Parathyroid adenoma (tissue), 2 donors: ENCODE measurements around the gene ACYP2.

Experiments used
- H2AFZ ChIP-seq: fragments of 300-600 bp; sonication (generic); one replicate; pipeline ENCODE4 v1.7.0; 2017; ENCODE audit warnings: antibody characterized with exemption, mild to moderate bottlenecking
- H3K27ac ChIP-seq: fragments of 300-600 bp; sonication (generic); one replicate; pipeline ENCODE4 v1.7.0; 2017
- H3K27me3 ChIP-seq: fragments of 300-600 bp; sonication (generic); one replicate; pipeline ENCODE4 v1.7.0; 2017; ENCODE audit warnings: low read length; ENCODE audit not compliant: control insufficient read depth, insufficient read depth
- H3K36me3 ChIP-seq: fragments of 300-600 bp; sonication (generic); one replicate; pipeline ENCODE4 v1.7.0; 2017; ENCODE audit warnings: low read length; ENCODE audit not compliant: control insufficient read depth, insufficient read depth
- H3K4me1 ChIP-seq: fragments of 300-600 bp; sonication (generic); one replicate; pipeline ENCODE4 v1.7.0; 2017; ENCODE audit warnings: control low read depth
- H3K4me2 ChIP-seq: fragments of 300-600 bp; sonication (generic); one replicate; pipeline ENCODE4 v1.7.0; 2017; ENCODE audit warnings: low read length
- H3K4me3 ChIP-seq: fragments of 300-600 bp; sonication (generic); one replicate; pipeline ENCODE4 v1.7.0; 2017; ENCODE audit warnings: low read depth, low read length
- H3K79me2 ChIP-seq: fragments of 300-600 bp; sonication (generic); one replicate; pipeline ENCODE4 v1.7.0; 2017; ENCODE audit warnings: control low read depth
- H3K9ac ChIP-seq: fragments of 300-600 bp; sonication (generic); one replicate; pipeline ENCODE4 v1.7.0; 2017; ENCODE audit warnings: mild to moderate bottlenecking
- H3K9me3 ChIP-seq: fragments of 300-600 bp; sonication (generic); one replicate; pipeline ENCODE4 v1.7.0; 2017; ENCODE audit warnings: low read length; ENCODE audit not compliant: control insufficient read depth
- TF ChIP-seq, protein P1 (sequence below): fragments of 300-600 bp; sonication (generic); IDR thresholded peaks from one replicate; pipeline ENCODE4 v1.7.0; 2017; ENCODE audit warnings: antibody characterized with exemption, mild to moderate bottlenecking
- donor health status: primary hyperparathyroidism.

The ACYP2 gene

DNA sequence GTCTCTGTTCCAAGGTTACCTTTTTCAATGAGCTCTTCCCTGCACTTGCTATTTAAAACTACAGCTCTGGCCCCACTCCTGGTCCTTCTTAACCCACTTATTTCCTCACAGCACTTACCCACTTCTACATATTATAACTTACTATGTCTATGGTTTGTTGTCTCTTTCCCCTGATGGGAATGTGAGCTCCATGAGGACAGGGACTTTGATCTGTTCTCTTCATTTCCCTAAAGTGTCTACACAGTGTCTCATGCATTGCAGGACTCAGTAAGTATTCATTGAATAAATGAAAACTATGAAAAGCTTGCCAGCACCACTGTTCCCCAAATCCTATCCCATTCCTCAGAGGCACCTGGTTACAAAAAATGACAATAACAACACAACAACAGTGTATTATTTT is 18.3 kb upstream of the ACYP2 start:
- Histone ChIP-seq H3K4me1 (peaks cover 5% of the 10 kb centered on the region), H3K4me2 (no peak overlapping the region), H3K4me3 (no peak overlapping the region), H3K27ac (no peak overlapping the region), H3K27me3 (no peaks in the 10 kb centered on the region), H3K9ac (no peak overlapping the region), H3K79me2 (no peaks in the 10 kb centered on the region), H3K9me3 (no peaks in the 10 kb centered on the region), H3K36me3 (no peaks in the 10 kb centered on the region), H2AFZ (no peak overlapping the region)
- TF ChIP-seq, protein P1, sequence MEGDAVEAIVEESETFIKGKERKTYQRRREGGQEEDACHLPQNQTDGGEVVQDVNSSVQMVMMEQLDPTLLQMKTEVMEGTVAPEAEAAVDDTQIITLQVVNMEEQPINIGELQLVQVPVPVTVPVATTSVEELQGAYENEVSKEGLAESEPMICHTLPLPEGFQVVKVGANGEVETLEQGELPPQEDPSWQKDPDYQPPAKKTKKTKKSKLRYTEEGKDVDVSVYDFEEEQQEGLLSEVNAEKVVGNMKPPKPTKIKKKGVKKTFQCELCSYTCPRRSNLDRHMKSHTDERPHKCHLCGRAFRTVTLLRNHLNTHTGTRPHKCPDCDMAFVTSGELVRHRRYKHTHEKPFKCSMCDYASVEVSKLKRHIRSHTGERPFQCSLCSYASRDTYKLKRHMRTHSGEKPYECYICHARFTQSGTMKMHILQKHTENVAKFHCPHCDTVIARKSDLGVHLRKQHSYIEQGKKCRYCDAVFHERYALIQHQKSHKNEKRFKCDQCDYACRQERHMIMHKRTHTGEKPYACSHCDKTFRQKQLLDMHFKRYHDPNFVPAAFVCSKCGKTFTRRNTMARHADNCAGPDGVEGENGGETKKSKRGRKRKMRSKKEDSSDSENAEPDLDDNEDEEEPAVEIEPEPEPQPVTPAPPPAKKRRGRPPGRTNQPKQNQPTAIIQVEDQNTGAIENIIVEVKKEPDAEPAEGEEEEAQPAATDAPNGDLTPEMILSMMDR, result no peak

DNA sequence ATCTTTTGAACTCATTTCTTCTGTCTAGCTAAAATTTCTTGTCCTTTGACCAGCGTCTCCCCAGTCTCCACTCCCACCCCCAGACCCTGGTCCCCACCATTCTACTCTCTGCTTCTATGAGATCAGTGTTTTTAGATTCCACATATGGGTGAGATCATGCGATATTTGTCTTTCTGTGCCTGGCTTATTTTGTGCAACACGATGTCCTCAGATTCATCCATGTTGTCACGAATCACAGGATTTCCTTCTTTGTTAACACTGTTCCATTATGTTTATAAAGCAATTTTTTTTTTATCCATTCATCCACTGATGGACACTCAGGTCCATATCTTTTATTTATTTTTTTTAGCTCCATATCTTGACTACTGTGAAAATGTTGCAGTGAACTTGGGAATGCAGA is 16.0 kb upstream of the ACYP2 start:
- Histone ChIP-seq H3K4me3 (no peak overlapping the region), H3K27me3 (no peaks in the 10 kb centered on the region), H3K9ac (no peak overlapping the region), H3K27ac (no peak overlapping the region), H3K36me3 (no peaks in the 10 kb centered on the region), H3K4me1 (no peaks in the 10 kb centered on the region), H2AFZ (no peak overlapping the region), H3K4me2 (no peak overlapping the region), H3K79me2 (no peaks in the 10 kb centered on the region), H3K9me3 (no peaks in the 10 kb centered on the region)
- TF ChIP-seq, protein P1, result no peak

DNA sequence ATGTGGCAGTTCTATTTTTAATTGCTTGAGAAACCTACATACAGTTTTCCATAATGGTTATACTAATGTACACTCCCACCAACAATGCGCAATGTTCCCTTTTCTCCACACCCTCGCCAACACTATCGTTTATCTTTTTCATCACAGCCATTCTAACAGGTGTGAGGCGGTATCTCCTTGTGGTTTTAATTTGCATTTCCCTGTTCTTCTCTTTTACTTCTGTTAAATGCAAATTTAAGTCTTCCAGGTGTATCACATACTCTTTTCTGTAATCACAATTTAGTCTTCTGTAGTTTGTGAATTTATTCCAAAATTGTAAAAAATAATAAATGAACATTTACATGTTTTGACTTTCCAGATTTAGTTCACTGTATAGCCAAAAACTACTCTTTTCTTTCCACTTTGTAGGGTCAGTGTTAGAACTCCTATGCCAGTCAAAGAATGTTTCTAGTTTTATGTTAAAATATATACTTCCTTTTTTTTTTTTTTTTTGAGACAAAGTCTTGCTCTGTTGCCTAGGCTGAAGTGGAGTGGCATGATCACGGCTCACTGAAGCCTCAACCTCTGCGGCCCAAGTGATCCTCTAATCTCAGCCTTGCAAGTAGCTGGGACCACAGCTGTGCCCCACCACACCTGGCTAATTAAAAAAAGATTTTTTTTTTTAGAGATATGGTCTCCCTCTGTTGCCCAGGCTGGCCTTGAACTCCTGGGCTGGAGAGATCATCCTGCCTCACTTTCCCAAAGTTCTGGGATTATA is 15.4 kb upstream of the ACYP2 start:
- TF ChIP-seq, protein P1, result no peak
- Histone ChIP-seq H3K36me3 (no peaks in the 10 kb centered on the region), H3K27ac (no peak overlapping the region), H3K9me3 (no peaks in the 10 kb centered on the region), H3K4me2 (no peak overlapping the region), H3K79me2 (no peaks in the 10 kb centered on the region), H3K4me3 (no peak overlapping the region), H3K4me1 (no peaks in the 10 kb centered on the region), H3K27me3 (no peaks in the 10 kb centered on the region), H3K9ac (no peak overlapping the region), H2AFZ (no peak overlapping the region)

DNA sequence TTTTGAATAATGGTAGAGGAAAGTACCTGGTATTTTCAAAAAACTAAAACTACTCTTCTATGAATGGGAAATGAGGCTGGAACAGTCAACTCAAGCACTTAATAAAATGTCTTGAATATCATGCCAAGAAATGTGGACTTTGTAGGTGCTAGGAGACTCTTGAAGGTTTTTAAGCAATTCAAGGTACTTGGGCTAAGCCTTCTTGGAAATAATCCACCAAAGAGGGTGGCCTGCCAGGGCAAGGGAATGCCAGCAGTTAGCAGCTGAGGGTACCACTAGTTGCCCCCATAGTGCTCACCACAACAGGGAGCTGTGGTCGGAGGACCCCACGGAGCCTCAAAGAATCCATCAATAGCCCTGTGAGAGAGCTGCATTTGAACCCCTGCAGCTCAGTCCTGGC is 14.6 kb upstream of the ACYP2 start:
- H3K36me3 ChIP-seq, result no peaks in the 10 kb centered on the region

More for the DNA sequence above, 14.6 kb upstream of the ACYP2 start:
- Histone ChIP-seq H3K79me2 (no peaks in the 10 kb centered on the region), H3K27ac (no peak overlapping the region), H3K9ac (no peak overlapping the region), H3K27me3 (no peaks in the 10 kb centered on the region), H3K9me3 (no peaks in the 10 kb centered on the region), H2AFZ (no peak overlapping the region), H3K4me2 (no peak overlapping the region), H3K4me3 (no peak overlapping the region), H3K4me1 (no peaks in the 10 kb centered on the region)
- TF ChIP-seq, protein P1, result no peak
